Chondrocyte (in vitro differentiated cells): ENCODE data around the gene RNF31. TPM values are rescaled to one million over a fixed set of nuclear protein-coding genes. Genes with fewer than 3 reads are reported as not detected.

Experiments
- DNase-seq: peaks from one replicate; pipeline ENCODE4 v3.0.0; 2021; ENCODE audit warnings: mixed read lengths, low spot score
- H3K27ac Mint-ChIP-seq: one replicate; pipeline ENCODE4 v1.8.0; 2021; ENCODE audit warnings: mild to moderate bottlenecking, moderate library complexity, mixed read lengths; ENCODE audit not compliant: unreplicated experiment
- H3K27me3 Mint-ChIP-seq: 2 replicates; pipeline ENCODE4 v1.8.0; 2021; ENCODE audit warnings: low read depth, mixed read lengths
- H3K36me3 Mint-ChIP-seq: 2 replicates; pipeline ENCODE4 v1.8.0; 2021; ENCODE audit warnings: low read depth, mixed read lengths
- H3K4me1 Mint-ChIP-seq: 2 replicates; pipeline ENCODE4 v1.8.0; 2021; ENCODE audit warnings: low read depth, mild to moderate bottlenecking, mixed read lengths
- H3K4me3 Mint-ChIP-seq: one replicate; pipeline ENCODE4 v1.8.0; 2021; ENCODE audit warnings: mild to moderate bottlenecking, moderate library complexity, mixed read lengths; ENCODE audit not compliant: unreplicated experiment
- H3K9me3 Mint-ChIP-seq: 2 replicates; pipeline ENCODE4 v1.8.0; 2021; ENCODE audit warnings: low read depth, mixed read lengths
- total RNA-seq: library from RNA; stranded (reverse); gene quantifications from 3 replicates; pipeline ENCODE4 v1.2.1, GENCODE V29; 2021
- TF ChIP-seq, protein P1 (sequence below): fragments of 200-600 bp; sonication (generic); IDR thresholded peaks from 2 replicates; pipeline ENCODE4 v1.5.0; 2021; ENCODE audit warnings: antibody characterized with exemption, mild to moderate bottlenecking, moderate library complexity

RNF31 gene
- total RNA-seq, 1 donor from 2014 or later = 45.8 TPM

DNA sequence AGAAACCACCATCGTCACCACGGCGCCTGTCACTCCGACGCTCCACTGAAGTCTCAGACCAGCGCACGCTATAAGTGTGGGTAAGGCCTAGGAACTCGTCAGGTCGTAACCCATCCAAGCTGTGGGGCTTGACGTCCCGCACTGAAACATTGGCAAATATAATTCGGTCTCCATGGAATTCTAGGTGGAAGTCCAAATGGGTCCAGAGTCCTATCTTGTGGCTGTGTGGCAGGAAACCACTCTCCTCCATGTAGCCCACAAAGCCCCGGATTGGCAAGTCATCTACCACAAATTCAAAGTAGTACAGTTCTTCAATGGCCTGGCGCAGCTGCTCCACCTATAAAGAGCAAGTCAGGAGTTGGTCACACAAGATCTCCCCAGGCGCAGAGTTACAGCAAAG lies 45.6 kb downstream of the RNF31 start:
- TF ChIP-seq, protein P1, sequence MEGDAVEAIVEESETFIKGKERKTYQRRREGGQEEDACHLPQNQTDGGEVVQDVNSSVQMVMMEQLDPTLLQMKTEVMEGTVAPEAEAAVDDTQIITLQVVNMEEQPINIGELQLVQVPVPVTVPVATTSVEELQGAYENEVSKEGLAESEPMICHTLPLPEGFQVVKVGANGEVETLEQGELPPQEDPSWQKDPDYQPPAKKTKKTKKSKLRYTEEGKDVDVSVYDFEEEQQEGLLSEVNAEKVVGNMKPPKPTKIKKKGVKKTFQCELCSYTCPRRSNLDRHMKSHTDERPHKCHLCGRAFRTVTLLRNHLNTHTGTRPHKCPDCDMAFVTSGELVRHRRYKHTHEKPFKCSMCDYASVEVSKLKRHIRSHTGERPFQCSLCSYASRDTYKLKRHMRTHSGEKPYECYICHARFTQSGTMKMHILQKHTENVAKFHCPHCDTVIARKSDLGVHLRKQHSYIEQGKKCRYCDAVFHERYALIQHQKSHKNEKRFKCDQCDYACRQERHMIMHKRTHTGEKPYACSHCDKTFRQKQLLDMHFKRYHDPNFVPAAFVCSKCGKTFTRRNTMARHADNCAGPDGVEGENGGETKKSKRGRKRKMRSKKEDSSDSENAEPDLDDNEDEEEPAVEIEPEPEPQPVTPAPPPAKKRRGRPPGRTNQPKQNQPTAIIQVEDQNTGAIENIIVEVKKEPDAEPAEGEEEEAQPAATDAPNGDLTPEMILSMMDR = no peak
- Mint-ChIP-seq H3K27me3 (no peaks in the 10 kb centered on the region), H3K27ac (no peak overlapping the region), H3K9me3 (no peaks in the 10 kb centered on the region), H3K36me3 (peaks cover 13% of the 10 kb centered on the region), H3K4me3 (no peak overlapping the region), H3K4me1 (peaks cover 40% of the 10 kb centered on the region)
- no peak for DNase-seq

DNA sequence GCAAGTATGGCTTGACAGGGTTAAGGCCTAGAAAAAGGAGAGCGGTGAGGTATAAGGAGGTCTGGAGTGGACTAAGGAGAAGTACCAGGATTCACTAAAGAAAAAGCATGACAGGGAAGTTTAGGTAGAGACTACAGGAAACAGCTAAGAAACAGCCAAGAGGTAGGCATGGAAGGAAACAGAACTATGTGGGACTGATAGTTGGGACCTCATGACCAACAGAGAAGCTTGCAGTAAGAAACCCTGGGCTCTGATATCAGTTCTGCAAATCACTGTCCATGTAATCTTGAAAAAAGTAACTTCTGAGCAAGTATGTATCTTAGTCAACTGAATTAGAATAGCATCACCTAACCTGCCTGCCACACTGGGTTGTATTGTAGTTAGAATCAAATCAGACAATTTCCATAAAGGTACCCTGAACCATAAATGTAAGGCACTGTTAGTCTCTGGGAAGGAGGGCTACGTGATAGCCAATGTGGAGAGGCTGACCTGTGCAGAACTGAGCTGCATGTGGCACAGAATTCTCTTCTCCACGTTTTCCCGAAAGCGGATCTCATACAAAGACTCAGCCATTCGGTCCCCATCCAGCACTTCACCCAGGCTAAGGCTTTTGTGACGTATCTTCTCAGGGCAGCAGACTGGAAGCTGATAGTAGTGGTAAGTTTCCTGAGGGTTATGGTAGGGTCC lies 47.0 kb downstream of the RNF31 start:
- no peaks in the 10 kb centered on the region for H3K27me3 Mint-ChIP-seq
- H3K4me1 Mint-ChIP-seq = peaks cover 42% of the 10 kb centered on the region
- peaks cover 16% of the 10 kb centered on the region for H3K36me3 Mint-ChIP-seq
- H3K9me3 Mint-ChIP-seq = no peaks in the 10 kb centered on the region
- peak overlapping the region; percentile 96 for H3K27ac Mint-ChIP-seq
- TF ChIP-seq, protein P1 = no peak
- no peak for DNase-seq
- peak overlapping the region; percentile 93 for H3K4me3 Mint-ChIP-seq

GRCh38 chr14:24194873-24195185 lies 47.5 kb downstream of the RNF31 start:
- H3K27me3 Mint-ChIP-seq = no peaks in the 10 kb centered on the region

DNA sequence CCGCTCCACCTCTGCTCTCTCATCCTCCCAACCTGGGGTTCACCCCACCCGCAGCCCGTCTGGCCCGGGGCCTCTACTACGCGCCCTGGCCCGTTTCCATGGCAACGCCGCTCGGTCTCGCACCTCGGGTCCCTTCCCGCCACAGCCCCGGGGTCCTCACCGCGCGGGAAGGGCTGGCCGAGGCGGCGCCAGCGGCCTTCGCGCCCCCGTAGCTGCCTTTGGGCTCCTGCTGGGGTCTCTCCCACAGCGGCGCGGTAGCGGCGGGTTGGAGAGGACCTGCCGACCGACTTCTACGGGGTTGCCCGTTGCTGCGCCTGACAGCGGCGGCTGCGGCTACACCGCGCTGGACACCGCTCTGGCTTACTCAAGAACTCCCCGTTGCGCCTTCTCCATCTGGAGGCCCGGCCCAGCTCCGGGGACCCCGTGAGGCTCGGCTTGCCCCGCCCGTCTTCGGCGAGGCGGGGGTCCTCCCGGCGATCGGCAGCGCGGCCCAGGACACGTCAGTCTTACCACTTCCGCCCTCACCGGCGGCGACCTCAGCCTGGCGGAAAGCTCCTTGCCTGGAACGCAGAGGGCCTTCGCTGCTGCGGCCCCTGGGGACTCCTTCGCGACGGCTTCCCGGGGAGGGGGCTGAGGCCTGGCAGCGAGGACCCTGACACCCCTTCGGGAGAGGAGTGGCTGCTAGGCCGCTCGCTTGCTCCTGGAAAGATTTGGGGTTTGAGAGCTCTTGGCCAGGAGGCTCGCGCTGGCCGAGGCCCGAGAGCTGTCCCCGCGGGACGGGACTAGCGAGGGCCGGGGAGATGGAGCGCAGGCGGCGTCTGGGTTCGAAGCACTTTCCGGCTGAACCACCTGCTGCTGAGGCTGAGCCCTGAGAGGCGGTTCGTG lies 48.1 kb downstream of the RNF31 start, which contains the start of gene TM9SF1:
TM9SF1 (minus strand) TSS at position 256 of the 885 bp plus-strand sequence. CDS start 422 bp downstream, outside the sequence.
- H3K4me1 Mint-ChIP-seq = peaks cover 39% of the 10 kb centered on the region
- DNase-seq = peak; percentile 97
- no peaks in the 10 kb centered on the region for H3K9me3 Mint-ChIP-seq
- peaks cover 16% of the 10 kb centered on the region for H3K36me3 Mint-ChIP-seq
- H3K27ac Mint-ChIP-seq = peak within 1 kb of the TSS; percentile 96
- TF ChIP-seq, protein P1 = peak; percentile 9
- H3K27me3 Mint-ChIP-seq = no peaks in the 10 kb centered on the region
- H3K4me3 Mint-ChIP-seq = peak within 1 kb of the TSS; percentile 93

More at GRCh38 chr14:24194873-24195185, 47.5 kb downstream of the RNF31 start:
- Mint-ChIP-seq H3K4me1 (peaks cover 39% of the 10 kb centered on the region), H3K36me3 (peaks cover 16% of the 10 kb centered on the region), H3K4me3 (peak overlapping the region; percentile 93), H3K27ac (peak overlapping the region; percentile 96), H3K9me3 (no peaks in the 10 kb centered on the region)
- DNase-seq = no peak
- TF ChIP-seq, protein P1 = no peak
